Activated CD4-positive, alpha-beta T cell treated with anti-CD3 and anti-CD28 coated beads, Interleukin-2, amount 10 ng/mL, durations not matched to agents 7 days and 5 days (primary cell): ENCODE data around the gene COL23A1. TPM values are rescaled to one million over a fixed set of nuclear protein-coding genes. Genes with fewer than 3 reads are reported as not detected.

ENCODE experiments used
- CTCF ChIA-PET: fragments of 350-600 bp; sonication (Branson Sonifier 250); formaldehyde crosslinking; loops from one replicate; lab custom pipeline; 2021; ENCODE audit warnings: antibody characterized with exemption; lab: Charles Lee
- POLR2A ChIA-PET: fragments of 350-600 bp; sonication (Branson Sonifier 250); formaldehyde crosslinking; loops from one replicate; lab custom pipeline; 2021; ENCODE audit warnings: antibody characterized with exemption; lab: Charles Lee
- DNase-seq: peaks from one replicate; pipeline ENCODE4 v3.0.0-alpha.2; 2020
- H3K27ac Mint-ChIP-seq: one replicate; pipeline ENCODE4 v1.8.0; 2021; ENCODE audit warnings: mild to moderate bottlenecking, moderate library complexity, mixed read lengths
- H3K27me3 Mint-ChIP-seq: one replicate; pipeline ENCODE4 v1.8.0; 2021; ENCODE audit warnings: mixed read lengths
- H3K36me3 Mint-ChIP-seq: one replicate; pipeline ENCODE4 v1.8.0; 2021; ENCODE audit warnings: low read depth, mixed read lengths
- H3K4me1 Mint-ChIP-seq: one replicate; pipeline ENCODE4 v1.8.0; 2021; ENCODE audit warnings: mixed read lengths
- H3K4me3 Mint-ChIP-seq: one replicate; pipeline ENCODE4 v1.8.0; 2021; ENCODE audit warnings: mild to moderate bottlenecking, moderate library complexity, mixed read lengths
- H3K9me3 Mint-ChIP-seq: one replicate; pipeline ENCODE4 v1.8.0; 2021; ENCODE audit warnings: mixed read lengths
- total RNA-seq, 2 experiments: library from RNA; stranded (reverse); gene quantifications; one replicate each; pipeline ENCODE4 v1.2.3, GENCODE V29; 2021

The COL23A1 gene
- total RNA-seq, 2 experiments from 2014 or later = 0.27 TPM; not detected in 1

GRCh38 chr5:178619390-178619789 is 29.2 kb upstream of the COL23A1 start:
- POLR2A ChIA-PET = no interaction called here
- Mint-ChIP-seq H3K4me3 (no peak overlapping the region), H3K27ac (no peak overlapping the region), H3K36me3 (peaks cover 58% of the 10 kb centered on the region), H3K4me1 (peaks cover 29% of the 10 kb centered on the region), H3K27me3 (no peaks in the 10 kb centered on the region), H3K9me3 (no peaks in the 10 kb centered on the region)
- CTCF ChIA-PET = no interaction called here
- no peak for DNase-seq

- peaks cover 58% of the 10 kb centered on the region for H3K36me3 Mint-ChIP-seq
- POLR2A ChIA-PET = interaction anchor here (0.6 kb wide), 2 partner anchors 13 to 117 kb away, joined by 3 read pairs; no protein-coding TSS in a partner anchor
- CTCF ChIA-PET = no interaction called here
These were observed 22.1 kb upstream of the COL23A1 start for GRCh38 chr5:178612299-178612698.

GRCh38 chr5:178606269-178606668 is 16.1 kb upstream of the COL23A1 start:
- Mint-ChIP-seq H3K27me3 (no peaks in the 10 kb centered on the region), H3K4me3 (no peak overlapping the region), H3K4me1 (no peaks in the 10 kb centered on the region), H3K27ac (no peak overlapping the region), H3K9me3 (peaks cover 3% of the 10 kb centered on the region), H3K36me3 (peaks cover 71% of the 10 kb centered on the region)
- CTCF ChIA-PET = interaction anchor here (0.7 to 1.0 kb wide), 2 partner anchors 20 to 447 kb away, joined by 3 to 4 read pairs; no protein-coding TSS in a partner anchor
- POLR2A ChIA-PET = no interaction called here
- no peak for DNase-seq

More at GRCh38 chr5:178612299-178612698, 22.1 kb upstream of the COL23A1 start:
- Mint-ChIP-seq H3K4me1 (no peaks in the 10 kb centered on the region), H3K27ac (peak overlapping the region; percentile 20), H3K4me3 (no peak overlapping the region), H3K27me3 (no peaks in the 10 kb centered on the region), H3K9me3 (peaks cover 3% of the 10 kb centered on the region)
- no peak for DNase-seq

- Mint-ChIP-seq H3K4me1 (no peaks in the 10 kb centered on the region), H3K4me3 (no peak overlapping the region), H3K36me3 (peaks cover 71% of the 10 kb centered on the region), H3K27ac (no peak overlapping the region), H3K27me3 (no peaks in the 10 kb centered on the region), H3K9me3 (peaks cover 3% of the 10 kb centered on the region)
- POLR2A ChIA-PET = no interaction called here
- CTCF ChIA-PET = interaction anchor here (1.0 kb wide), 1 partner anchor 20 kb away, joined by 3 read pairs; no protein-coding TSS in a partner anchor
- DNase-seq = no peak
These were observed 15.6 kb upstream of the COL23A1 start for GRCh38 chr5:178605788-178606187.

GRCh38 chr5:178602752-178603151 is 12.6 kb upstream of the COL23A1 start:
- Mint-ChIP-seq H3K4me3 (no peak overlapping the region), H3K27me3 (no peaks in the 10 kb centered on the region), H3K36me3 (peaks cover 75% of the 10 kb centered on the region), H3K4me1 (no peaks in the 10 kb centered on the region), H3K9me3 (peaks cover 7% of the 10 kb centered on the region), H3K27ac (no peak overlapping the region)
- DNase-seq = no peak
- CTCF ChIA-PET = no interaction called here
- POLR2A ChIA-PET = no interaction called here

GRCh38 chr5:178595750-178596149 is 5.6 kb upstream of the COL23A1 start:
- Mint-ChIP-seq H3K27ac (no peak overlapping the region), H3K36me3 (peaks cover 54% of the 10 kb centered on the region), H3K4me1 (peaks cover 4% of the 10 kb centered on the region), H3K9me3 (peaks cover 33% of the 10 kb centered on the region), H3K4me3 (no peak overlapping the region), H3K27me3 (peaks cover 14% of the 10 kb centered on the region)
- ChIA-PET POLR2A (interaction anchor here (0.7 kb wide), 1 partner anchor 286 kb away, joined by 3 read pairs; no protein-coding TSS in a partner anchor), CTCF (no interaction called here)
- no peak for DNase-seq

GRCh38 chr5:178595150-178595549 is 5.0 kb upstream of the COL23A1 start:
- ChIA-PET CTCF (no interaction called here), POLR2A (interaction anchor here (0.7 kb wide), 1 partner anchor 285 kb away, joined by 3 read pairs; no protein-coding TSS in a partner anchor)
- Mint-ChIP-seq H3K27ac (no peak overlapping the region), H3K4me3 (no peak overlapping the region), H3K27me3 (peaks cover 17% of the 10 kb centered on the region), H3K4me1 (peaks cover 7% of the 10 kb centered on the region), H3K36me3 (peaks cover 53% of the 10 kb centered on the region), H3K9me3 (peaks cover 33% of the 10 kb centered on the region)
- no peak for DNase-seq

GRCh38 chr5:178590924-178591423 is 781 bp upstream of the COL23A1 start:
- POLR2A ChIA-PET = no interaction called here
- H3K4me1 Mint-ChIP-seq = peaks cover 7% of the 10 kb centered on the region
- peaks cover 21% of the 10 kb centered on the region for H3K9me3 Mint-ChIP-seq
- DNase-seq = no peak
- H3K36me3 Mint-ChIP-seq = peaks cover 24% of the 10 kb centered on the region
- CTCF ChIA-PET = interaction anchor here (1.9 kb wide), 1 partner anchor 356 kb away, joined by 5 read pairs; no protein-coding TSS in a partner anchor
- peak overlapping the region; percentile 54 for H3K4me3 Mint-ChIP-seq
- H3K27ac Mint-ChIP-seq = no peak overlapping the region
- peaks cover 51% of the 10 kb centered on the region for H3K27me3 Mint-ChIP-seq

- Mint-ChIP-seq H3K27me3 (peaks cover 51% of the 10 kb centered on the region), H3K27ac (no peak overlapping the region), H3K9me3 (peaks cover 11% of the 10 kb centered on the region), H3K4me1 (peaks cover 7% of the 10 kb centered on the region), H3K36me3 (peaks cover 12% of the 10 kb centered on the region), H3K4me3 (peak overlapping the region; percentile 39)
- POLR2A ChIA-PET = no interaction called here
- CTCF ChIA-PET = interaction anchor here (0.7 to 1.9 kb wide), 2 partner anchors 41 to 354 kb away, joined by 3 to 5 read pairs; no protein-coding TSS in a partner anchor
- no peak for DNase-seq
These were observed 733 bp downstream of the COL23A1 start for GRCh38 chr5:178589180-178590140.

GRCh38 chr5:178588769-178589168 is 1.4 kb downstream of the COL23A1 start:
- Mint-ChIP-seq H3K4me1 (peaks cover 7% of the 10 kb centered on the region), H3K4me3 (peak overlapping the region; percentile 39), H3K27me3 (peaks cover 51% of the 10 kb centered on the region), H3K27ac (no peak overlapping the region), H3K36me3 (peaks cover 5% of the 10 kb centered on the region), H3K9me3 (peaks cover 6% of the 10 kb centered on the region)
- CTCF ChIA-PET = interaction anchor here (1.9 kb wide), 1 partner anchor 354 kb away, joined by 5 read pairs; no protein-coding TSS in a partner anchor
- DNase-seq = no peak
- POLR2A ChIA-PET = no interaction called here

- no peak overlapping the region for H3K4me3 Mint-ChIP-seq
- H3K27ac Mint-ChIP-seq = no peak overlapping the region
- ChIA-PET CTCF (no interaction called here), POLR2A (no interaction called here)
- H3K27me3 Mint-ChIP-seq = peaks cover 51% of the 10 kb centered on the region
- peaks cover 5% of the 10 kb centered on the region for H3K36me3 Mint-ChIP-seq
- DNase-seq = no peak
- peaks cover 7% of the 10 kb centered on the region for H3K4me1 Mint-ChIP-seq
- peaks cover 4% of the 10 kb centered on the region for H3K9me3 Mint-ChIP-seq
These were observed 2.2 kb downstream of the COL23A1 start for GRCh38 chr5:178587763-178588611.

- Mint-ChIP-seq H3K27me3 (peaks cover 43% of the 10 kb centered on the region), H3K4me3 (no peak overlapping the region), H3K4me1 (peaks cover 7% of the 10 kb centered on the region), H3K36me3 (peaks cover 4% of the 10 kb centered on the region), H3K9me3 (peaks cover 4% of the 10 kb centered on the region), H3K27ac (no peak overlapping the region)
- no peak for DNase-seq
- ChIA-PET CTCF (interaction anchor here (0.6 kb wide), 1 partner anchor 382 kb away, joined by 3 read pairs; no protein-coding TSS in a partner anchor), POLR2A (no interaction called here)
These were observed 3.8 kb downstream of the COL23A1 start for GRCh38 chr5:178586396-178586795.
